Right hindlimb (tissue), 1 donor: Measurements from ENCODE around the gene ILK.

Experiments used
- DNase-seq: peaks from one replicate; pipeline ENCODE4 v3.0.0-alpha.2; 2018

Gene ILK

DNA sequence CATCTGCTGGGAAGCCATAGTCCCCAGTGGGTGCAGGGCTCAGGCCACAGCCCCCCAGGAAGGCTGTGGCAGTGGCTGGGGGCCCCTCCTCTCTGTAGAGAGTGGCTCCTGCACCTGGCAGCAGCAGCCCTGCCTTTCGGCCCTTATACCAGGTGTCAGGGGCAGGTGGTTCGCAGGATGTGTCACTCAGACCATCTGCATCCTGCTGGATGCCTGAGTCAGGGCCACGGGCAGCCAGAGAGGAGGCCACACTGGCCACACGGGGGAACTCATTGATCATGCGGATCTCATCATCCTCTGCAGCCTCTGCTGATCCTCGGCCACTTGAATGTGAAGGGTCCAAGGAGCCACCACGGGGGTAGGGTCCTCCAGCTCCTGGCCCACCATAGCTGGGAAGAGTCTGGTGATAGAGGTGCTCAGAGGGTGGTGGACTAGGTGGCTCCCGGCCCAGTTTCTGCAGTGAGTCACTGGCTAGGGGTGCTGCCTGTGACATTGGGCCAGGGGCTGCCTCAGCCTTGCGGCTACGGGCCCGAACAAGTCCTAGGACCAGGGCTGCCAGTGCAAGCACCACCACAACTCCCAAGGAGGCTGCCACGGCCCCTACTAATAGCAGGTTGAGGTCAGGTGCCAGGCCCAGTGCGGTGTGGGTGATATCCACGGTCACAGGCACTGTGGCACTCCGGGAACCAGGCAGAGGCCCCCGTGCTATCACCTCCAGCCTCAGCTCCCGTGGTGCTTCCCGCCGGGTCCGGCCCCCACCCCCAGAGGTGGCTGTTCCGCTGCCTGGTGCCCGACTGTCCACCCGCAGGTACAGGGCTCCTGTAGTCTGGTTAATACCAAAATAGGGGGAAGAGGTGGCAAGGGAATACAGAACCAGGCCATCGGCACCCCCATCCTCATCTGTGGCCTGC is 18.9 kb downstream of the ILK start:
- no peak for DNase-seq

DNA sequence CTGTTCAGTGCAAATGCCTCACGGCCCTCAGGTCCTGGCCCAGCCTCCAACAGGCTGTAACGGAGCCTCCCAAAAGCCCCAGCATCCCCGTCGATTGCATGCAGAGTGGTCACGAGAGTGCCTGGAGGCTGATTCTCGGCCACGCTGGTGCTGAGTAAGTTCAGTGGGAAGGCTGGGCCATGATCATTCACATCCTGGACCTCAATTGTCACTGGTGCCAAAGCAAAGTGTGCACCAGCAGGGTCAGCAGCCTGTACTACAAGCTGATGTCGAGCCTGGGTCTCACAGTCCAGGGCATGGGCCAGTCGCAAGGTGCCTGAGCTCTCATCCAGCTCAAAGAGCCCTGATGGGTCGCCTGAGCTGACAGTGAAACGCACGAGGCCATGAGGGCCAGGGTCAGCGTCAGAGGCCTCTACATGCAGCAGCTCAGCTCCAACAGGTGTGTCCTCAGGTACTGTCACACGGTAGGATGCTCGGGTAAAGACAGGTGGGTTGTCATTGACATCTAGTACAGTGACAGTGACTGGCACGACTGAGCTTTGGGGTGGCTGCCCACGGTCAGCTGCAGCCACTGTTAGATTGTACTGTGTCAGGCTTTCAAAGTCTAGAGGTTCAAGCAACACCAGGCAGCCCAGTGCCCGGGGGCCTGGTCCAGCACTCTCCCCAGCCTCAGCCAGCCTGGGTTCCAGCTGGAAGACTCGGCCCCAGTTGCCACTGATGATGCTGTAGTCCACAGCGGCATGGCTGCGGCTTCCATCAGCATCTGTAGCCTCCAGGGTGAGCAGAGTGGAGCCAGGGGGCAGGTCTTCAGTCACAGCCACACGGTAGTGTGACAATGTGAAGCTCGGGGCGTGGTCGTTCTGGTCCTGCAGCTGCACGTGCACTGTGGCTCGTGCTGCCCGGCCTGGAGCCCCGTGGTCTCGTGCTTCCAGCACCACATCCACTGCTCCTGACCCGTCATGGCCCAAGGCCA is 20.1 kb downstream of the ILK start:
- DNase-seq, result no peak

DNA sequence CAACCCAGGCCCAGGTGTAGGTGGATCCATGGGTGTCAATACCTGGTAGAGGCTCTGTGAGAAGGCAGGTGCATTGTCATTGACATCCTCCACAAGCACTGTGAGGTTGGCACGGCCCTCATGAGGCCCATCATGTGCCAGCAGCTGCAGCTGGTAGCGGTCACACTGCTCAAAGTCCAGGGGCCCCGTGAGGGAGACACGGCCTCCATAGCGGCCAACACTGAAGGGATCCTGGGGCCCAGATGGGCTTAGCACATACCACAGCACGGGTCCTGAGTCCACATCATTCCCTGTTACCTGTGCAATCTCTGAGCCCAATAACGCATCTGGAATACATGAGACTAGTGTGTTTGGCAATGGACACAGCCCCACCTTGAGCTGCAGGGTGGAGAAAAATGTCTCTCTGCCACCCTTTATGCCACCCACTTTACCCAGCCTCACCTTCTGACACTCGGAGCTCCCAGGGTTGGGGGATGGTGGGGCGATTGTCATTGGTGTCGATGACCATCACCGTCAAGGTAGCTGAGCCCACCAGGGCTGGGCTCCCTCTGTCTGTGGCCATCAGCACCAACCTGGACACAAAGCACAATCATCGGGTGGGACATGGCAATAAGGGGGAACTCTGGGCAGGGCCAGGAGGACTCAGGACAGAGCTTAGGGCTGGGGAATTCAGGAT is 21.7 kb downstream of the ILK start:
- no peak for DNase-seq

DNA sequence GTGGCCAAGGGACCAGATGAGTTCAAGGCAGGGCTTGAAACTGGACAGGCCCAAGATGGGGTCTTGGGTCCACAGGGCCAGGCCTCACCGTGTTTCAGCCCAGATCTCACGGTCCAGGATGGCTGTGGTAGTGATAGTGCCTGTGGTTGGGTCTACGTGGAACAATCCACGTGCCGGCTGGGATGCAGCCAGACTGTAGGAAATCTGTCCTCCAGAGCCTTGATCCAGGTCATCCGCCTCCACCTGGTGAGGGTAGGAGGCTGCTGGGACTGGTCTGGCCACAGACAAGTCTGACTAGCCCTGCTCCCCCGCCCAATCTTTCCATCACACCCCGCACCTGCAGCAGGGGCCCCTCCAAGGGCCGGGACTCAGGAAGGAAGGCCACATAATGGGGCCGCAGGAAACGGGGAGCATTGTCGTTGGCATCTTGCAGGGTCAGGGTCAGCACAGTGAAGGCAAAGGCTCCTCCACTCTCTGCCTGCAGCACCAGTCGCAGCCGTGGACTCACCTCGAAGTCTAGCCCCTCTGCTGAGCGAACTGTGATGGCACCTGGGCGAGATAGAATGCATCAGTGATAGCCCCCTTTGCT is 22.4 kb downstream of the ILK start:
- no peak for DNase-seq

DNA sequence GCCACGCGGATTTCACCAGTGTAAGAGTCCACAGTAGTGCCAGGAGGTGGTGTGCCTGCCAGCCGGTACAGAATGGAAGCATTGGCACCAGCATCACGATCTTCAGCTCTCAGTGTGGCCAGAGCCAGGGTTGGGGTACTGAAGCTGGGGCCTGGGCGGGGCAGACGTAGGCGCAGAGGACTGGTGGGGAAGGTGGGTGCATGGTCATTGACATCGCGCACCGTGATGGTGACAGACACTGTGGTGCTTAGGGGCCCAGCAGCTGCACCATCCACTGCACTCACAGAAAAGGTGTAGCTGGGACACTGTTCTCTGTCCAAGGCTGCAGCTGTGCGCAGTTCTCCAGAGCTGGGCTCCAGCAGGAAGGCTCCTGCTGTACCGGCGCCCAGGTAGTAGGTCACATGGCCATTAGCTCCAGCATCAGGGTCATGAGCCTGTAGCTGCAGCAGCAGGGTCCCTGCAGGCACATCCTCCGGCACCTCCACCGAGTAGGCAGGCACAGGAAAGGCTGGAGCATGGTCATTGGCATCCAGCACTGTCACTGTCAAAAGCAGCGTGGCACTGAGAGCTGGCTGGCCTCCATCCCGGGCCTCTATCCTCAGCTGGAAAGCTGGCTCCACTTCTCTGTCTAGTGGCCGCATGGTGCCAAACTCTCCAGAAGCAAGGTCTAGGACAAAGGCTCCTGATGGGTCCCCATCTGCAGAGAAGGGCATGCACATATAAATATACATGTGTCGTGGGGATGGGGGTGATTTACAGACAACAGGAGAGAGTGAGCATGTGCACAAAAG is 23.6 kb downstream of the ILK start:
- DNase-seq, result no peak

DNA sequence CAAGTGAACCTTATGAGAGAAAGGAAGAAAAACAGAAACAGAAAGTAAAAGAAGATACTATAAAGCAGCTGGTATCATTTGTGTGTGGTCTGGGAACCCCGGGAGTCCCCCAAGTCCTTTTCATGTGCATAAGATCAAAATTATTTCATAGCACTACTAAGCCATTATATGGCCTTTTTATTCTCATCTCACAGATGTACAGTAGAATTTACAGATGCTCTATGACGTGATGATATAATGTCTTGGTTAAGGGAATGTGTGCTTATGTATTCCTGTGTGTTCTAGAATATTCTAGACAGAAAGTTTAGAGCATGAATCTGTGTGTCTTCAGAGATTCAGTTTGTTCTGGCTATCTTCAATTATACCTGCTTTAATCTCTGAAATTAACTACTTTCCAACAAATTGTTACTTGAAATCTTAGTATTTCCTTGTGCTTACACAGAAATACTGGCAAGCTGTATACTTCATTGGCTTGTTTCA is 24.2 kb downstream of the ILK start:
- no peak for DNase-seq

DNA sequence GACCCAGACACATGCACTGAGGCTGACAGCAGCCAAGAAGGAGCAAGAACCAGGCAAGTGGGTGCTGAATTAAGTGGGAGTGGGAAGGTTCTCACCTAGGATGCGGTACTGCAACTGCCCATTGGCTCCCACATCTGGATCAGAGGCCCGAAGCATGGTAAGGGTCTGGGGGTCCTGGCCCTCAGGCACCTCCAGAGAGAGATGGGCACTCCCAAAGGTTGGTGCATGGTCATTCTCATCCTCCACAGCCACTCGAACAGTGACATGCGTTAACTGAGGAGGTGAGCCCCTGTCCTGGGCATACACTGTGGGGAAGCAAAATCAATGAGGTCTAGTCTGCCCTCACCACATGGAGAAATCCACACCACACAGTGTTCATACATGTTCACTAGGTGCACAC is 25.0 kb downstream of the ILK start:
- DNase-seq, result no peak

DNA sequence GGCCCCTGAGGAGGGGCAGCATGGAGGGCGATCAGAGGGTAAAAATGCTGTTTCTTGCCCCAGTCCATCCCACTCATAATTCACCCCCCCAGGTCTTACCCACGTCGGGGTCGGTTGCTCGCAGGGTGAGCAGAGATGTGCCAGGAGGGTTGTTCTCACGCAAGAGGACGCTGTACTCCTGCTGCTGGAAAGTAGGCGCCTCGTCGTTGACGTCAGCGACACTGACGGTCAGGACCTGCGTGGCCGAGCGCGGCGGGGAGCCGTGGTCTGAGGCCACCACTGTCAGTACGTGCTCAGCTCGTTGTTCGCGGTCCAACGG is 26.0 kb downstream of the ILK start:
- no peak for DNase-seq

DNA sequence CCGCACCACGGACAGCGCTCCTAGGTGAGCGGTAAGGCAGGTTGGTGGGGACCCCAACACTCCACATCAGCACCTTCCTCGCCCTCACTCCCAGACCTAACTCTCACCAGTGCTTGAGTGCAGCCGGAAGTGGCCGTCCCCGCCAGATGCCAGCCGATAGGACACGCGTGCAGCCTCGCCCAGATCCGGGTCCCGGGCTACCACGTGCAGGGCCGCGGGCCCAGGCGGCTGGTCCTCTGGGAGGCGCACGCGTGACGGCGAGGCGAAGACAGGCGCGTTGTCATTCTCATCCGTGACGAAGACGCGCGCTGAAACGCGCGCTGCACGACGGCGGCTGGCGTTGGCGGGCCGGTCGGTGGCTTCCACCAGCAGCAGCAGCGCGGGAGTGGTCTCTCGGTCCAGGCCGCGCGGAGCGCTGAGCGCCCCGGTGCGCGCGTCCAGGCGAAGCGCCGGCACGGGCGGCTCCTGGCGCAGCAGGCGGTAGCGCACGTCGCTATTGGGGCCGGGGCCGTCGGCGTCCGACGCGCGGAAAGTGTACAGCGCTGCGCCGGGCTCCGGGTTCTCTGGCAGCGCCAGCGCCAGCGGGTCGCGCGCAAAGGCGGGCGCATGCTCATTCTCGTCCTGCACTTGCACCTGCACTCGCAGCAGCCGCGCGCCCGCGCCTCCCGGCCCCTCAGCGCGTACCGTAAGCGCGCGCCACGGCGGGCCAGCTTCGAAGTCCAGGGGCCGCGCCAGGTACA is 26.5 kb downstream of the ILK start:
- DNase-seq, result no peak

DNA sequence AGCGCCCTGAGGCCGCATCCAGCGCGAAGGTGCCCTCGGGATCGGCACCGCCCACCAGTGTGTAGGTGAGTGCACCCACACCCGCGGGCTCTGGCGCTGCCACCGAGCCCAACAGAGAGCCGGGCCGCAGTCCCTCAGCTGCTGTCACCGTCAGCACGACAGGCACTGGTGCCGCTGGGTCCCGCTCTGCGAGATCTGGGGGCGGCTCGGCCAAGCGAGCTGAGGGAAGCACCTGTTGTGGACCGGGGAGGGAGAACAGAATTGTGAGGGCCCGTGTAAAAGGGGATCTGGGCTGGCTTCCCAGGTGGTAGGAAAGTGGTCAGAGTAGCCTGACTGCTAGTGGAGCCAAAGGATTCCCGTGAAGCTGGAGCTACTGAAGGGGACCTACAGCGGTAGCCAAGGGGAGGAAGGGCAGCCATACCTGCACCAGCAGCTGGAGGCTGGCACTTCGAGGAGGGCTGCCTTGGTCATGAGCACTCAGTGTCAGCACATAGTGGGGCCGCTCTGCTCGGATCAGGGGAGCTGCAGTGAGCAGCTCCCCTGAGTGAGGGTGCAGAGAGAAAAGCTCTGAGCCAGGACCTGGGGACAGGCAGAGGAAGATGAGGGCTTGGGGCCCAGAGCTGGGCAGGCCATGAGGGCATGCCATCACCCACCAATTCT is 27.2 kb downstream of the ILK start:
- DNase-seq, result no peak

DNA sequence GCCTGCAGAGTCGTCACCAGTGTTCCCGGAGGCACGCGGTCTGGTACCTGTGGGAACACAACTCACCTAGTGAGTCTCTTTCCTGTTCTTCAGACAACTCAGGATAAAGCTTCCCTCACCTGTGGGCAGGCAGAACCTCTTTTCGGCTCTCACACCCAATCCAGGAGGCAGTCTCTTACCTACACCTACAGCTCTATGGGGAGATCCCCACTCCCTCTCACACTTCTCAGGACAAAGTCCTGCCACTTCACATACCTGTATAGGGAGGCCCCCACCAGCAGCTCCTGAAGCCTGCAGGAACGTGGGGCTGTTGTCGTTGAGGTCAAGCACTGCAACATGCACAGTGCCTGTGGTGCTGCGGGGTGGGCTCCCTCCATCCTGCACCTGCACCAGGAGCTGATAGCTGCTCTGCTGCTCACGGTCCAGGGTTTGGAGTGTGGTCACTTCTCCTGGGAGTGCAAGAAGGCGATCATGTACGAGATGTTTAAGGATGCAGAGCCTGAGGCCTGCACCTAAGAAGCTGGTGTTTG is 27.9 kb downstream of the ILK start:
- no peak for DNase-seq

DNA sequence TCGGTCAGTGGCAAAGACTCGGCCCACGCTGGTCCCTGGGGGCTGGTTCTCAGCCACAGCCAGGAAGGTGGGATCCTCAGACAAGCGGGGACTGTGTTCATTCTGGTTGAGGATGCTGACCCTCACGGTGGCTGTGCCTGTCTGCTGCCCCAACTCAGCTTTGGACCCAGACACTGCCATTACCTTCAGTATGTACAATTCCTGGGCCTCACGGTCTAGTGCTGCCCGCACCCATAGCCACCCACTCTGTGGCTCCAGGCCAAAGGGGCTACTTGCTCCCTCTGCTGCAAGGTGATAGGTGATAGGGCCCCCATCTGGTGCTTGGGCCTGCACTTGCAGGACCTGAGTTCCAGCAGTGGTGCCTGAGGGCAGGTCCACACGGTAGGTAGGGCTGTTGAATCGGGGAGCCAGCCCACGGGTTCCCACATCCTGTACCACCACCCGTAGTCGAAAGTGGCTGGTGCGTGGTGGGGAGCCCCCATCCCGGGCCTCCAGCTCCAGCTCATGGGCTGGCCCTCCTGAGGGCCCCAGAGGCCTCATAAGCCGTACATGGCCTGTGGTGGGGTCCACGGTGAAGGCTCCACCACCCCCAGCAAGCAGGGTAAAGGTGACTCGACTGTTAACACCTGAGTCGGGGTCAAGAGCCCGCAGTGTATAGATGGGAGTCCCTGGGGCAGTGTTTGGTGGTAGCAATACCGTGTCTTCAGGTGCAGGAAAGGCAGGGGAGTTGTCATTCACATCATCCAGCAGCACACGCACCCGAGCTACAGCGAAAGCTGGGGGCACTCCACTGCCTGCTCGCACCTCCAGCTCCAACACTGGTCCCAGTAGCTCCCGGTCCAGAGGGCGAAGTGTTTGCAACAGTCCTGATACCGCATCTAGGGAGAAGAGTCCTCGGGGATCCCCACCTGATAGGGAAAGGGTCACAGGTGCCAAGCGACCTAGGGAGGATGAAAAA is 28.8 kb downstream of the ILK start:
- DNase-seq, result no peak

DNA sequence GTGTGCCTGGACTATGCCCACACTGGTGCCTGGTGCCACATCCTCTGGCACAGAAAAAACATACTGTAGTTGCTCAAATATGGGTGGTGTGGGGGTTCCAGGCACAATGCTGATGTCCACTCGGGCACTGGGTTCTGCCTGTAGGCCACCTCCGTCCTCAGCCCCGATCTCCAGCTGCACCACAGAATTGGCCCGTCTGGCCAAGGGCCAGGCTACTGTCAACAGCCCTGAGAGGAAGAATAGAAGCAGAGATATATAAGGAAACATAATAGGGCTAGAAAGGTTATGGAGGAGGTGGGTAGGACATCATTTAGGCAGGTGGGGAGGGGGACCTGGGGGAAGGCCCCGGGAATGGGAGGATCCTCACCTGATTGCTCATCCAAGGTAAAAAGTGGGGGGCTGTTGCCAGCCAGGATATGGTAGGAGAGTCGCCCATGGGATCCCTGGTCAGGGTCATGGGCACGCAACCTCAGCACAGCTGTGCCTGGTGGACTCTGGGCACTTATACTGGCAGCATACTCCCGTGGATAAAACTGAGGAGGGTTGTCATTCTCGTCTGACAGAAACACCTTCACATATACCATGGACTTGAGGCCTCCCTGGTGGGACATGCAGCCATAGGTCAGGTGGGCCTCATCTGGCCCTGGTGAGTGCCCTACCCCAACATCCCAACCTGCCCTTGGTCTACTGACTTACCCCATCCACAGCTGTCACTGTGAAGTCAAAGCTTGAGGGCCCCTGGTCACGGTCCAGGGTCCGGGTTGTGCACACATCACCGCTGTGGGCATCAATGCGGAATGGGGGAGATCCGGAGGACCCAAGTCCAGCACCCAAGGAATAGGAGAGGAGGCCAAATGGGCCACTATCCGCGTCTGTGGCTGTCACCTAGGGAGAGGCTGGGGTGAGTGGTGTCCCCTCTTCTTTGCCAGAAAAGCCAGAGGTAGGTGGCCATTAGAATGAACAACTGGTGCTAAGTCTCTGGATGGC is 30.1 kb downstream of the ILK start:
- no peak for DNase-seq

DNA sequence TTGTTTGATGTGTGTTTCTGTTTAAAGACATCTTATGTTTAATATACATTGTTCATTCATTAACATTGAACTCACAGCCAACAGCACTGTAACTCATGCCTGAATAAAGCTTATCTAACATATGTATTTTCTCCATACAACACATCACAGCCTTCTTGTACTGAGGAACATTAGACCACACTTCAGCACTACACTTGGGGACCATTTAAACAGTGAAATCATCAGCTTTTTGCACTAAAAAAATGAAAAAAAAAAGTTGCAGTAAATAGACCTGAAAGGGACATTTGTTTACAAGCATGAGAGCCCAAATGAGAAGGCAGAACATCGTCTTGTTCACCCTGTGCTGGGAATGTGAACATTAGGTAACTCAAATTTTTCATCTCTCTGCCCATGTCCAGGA is 31.0 kb downstream of the ILK start:
- no peak for DNase-seq

DNA sequence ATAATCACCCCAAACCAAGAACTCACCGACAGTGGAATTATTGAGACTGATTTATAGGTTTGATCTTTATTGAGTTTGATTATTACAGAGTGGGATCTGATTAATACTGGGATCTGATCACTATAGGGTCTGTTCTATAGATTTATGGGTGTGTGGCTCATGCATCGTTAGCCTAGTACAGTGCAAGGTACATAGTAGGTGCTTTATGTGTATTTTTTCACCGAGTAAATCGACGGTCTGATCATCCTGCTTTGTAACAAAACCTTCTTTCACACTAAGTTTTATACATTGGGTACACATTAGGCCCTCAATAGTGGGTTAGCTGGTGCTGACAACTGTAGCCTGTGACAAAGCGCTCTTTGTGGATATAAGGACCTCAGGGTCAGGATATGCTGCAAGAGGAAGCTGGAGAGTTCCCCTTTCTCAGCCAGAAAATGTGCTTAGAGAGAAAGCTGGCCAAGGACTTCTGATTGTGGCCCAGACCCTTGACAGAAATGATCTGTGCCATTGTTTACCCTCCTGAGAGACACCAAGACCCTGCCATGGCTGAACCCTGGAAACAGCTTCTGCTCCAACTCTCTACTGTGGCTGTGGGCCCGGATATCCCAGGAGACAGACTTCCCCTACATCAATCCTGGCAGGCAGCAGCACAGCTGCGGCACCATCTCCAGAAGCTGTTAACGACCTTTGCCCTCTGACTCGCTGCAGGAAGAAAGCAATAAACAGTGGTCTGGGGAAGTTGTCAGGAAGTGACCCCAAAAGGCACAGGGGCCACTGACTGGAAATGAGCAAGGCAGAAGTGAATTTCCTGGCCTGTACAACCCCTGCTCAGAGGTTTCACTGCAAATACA is 31.7 kb downstream of the ILK start:
- DNase-seq, result peak; percentile 63

DNA sequence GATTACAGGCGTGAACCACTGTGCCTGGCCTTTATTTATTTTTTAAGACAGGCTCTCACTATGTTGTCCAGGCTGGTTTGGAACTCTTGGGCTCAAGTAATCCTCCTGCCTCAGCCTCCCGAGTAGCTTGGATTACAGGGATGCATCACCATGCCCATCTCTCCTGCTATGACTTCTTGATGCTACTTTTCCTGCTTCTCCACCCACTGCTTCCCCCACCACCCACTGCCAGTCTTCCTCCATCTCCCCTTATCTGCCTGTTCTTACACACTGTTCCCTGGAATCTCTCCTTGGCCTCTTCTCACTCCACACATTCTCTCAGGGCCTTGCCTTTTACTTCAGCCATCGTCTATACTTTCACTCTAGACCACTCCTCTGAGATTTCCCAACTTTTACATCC is 32.9 kb downstream of the ILK start:
- no peak for DNase-seq

DNA sequence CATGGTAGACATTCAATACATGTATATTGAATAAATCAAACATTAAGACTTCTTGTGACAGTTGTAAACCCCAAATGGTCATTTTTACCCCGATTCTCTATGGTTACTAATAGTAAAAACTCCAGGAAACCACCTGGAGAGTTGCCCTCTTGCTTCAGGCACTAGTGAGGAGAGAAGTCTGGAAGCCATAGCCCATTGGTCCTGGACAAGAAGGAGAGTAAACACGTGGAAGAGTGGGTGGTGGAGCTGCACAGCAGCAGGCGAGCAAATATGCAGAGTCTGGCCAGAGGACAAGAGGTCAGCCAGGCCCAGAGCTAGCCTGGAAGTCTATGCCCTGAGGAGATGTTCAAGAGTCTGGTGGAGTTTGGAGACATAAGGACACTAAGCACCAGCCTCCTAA is 34.3 kb downstream of the ILK start:
- DNase-seq, result peak; percentile 45
